Neural progenitor cell (in vitro differentiated cells): ENCODE results near the gene AUTS2. TPM values are rescaled to one million over a fixed set of nuclear protein-coding genes. Genes with fewer than 3 reads are reported as not detected.

ENCODE experiments used
- DNase-seq: peaks from one replicate; pipeline ENCODE4 v3.0.0-alpha.2; 2016; ENCODE audit warnings: low spot score
- H2AFZ ChIP-seq: fragments of 200-600 bp; sonication (generic); replicated peaks from 2 replicates; pipeline ENCODE4 v1.6.1; 2016; ENCODE audit warnings: antibody characterized with exemption
- H3F3A ChIP-seq: fragments of 200-600 bp; sonication (generic); 2 replicates; pipeline ENCODE4 v1.6.1; 2016; ENCODE audit warnings: antibody characterized with exemption, low read depth
- H3K27ac ChIP-seq: fragments of 200-600 bp; sonication (generic); 2 replicates; pipeline ENCODE4 v1.5.1; 2016; ENCODE audit warnings: mild to moderate bottlenecking
- H3K27me3 ChIP-seq: fragments of 200-600 bp; sonication (generic); 2 replicates; pipeline ENCODE4 v1.6.1; 2016; ENCODE audit warnings: mild to moderate bottlenecking, moderate library complexity
- H3K36me3 ChIP-seq: fragments of 200-600 bp; sonication (generic); 2 replicates; pipeline ENCODE4 v1.5.1; 2016
- H3K4me1 ChIP-seq: fragments of 200-600 bp; sonication (generic); 2 replicates; pipeline ENCODE4 v1.6.1; 2016; ENCODE audit warnings: mixed run types
- H3K4me2 ChIP-seq: fragments of 200-600 bp; sonication (generic); 2 replicates; pipeline ENCODE4 v1.6.1; 2016
- H3K4me3 ChIP-seq: fragments of 200-600 bp; sonication (generic); 2 replicates; pipeline ENCODE4 v1.5.1; 2016
- H3K79me2 ChIP-seq: fragments of 200-600 bp; sonication (generic); 2 replicates; pipeline ENCODE4 v1.6.1; 2016; ENCODE audit warnings: low read depth
- H3K9ac ChIP-seq: fragments of 200-600 bp; sonication (generic); 2 replicates; pipeline ENCODE4 v1.6.1; 2016
- H3K9me3 ChIP-seq: fragments of 200-600 bp; sonication (generic); 2 replicates; pipeline ENCODE4 v1.5.1; 2016; ENCODE audit warnings: low read depth
- H4K20me1 ChIP-seq: fragments of 200-600 bp; sonication (generic); 2 replicates; pipeline ENCODE4 v1.6.1; 2016; ENCODE audit warnings: low read depth
- H3K27ac Mint-ChIP-seq: 3 replicates; pipeline ENCODE4 v1.8.0; 2021; ENCODE audit warnings: mixed read lengths
- H3K27me3 Mint-ChIP-seq: 2 replicates; pipeline ENCODE4 v1.8.0; 2022; ENCODE audit warnings: low read depth, mild to moderate bottlenecking, inconsistent platforms, moderate library complexity, mixed read lengths; ENCODE audit not compliant: insufficient read depth
- H3K36me3 Mint-ChIP-seq: 3 replicates; pipeline ENCODE4 v1.8.0; 2021; ENCODE audit warnings: mixed read lengths
- H3K4me1 Mint-ChIP-seq: 3 replicates; pipeline ENCODE4 v1.8.0; 2021; ENCODE audit warnings: mixed read lengths
- H3K4me3 Mint-ChIP-seq: 3 replicates; pipeline ENCODE4 v1.8.0; 2021; ENCODE audit warnings: mild to moderate bottlenecking, moderate library complexity, mixed read lengths
- H3K9me3 Mint-ChIP-seq: 3 replicates; pipeline ENCODE4 v1.8.0; 2020; ENCODE audit warnings: mixed read lengths
- CTCF ChIP-seq: fragments of 200-600 bp; sonication (generic); IDR thresholded peaks from 2 replicates; pipeline ENCODE4 v1.5.1; 2017; ENCODE audit warnings: antibody characterized with exemption, mild to moderate bottlenecking
- EZH2 ChIP-seq: fragments of 200-600 bp; sonication (generic); IDR thresholded peaks from 2 replicates; pipeline ENCODE4 v1.6.1; 2017; ENCODE audit warnings: antibody characterized with exemption, mild to moderate bottlenecking, moderate library complexity
- EZH2phosphoT487 ChIP-seq: fragments of 200-600 bp; sonication (generic); IDR thresholded peaks from 2 replicates; pipeline ENCODE4 v1.6.1; 2017; ENCODE audit warnings: antibody characterized with exemption
- total RNA-seq: library from RNA; depleted of rRNA; stranded (reverse); fragments of >200 nt; gene quantifications from 2 replicates; pipeline ENCODE4 v1.2.3, GENCODE V29; 2015; ENCODE audit warnings: low replicate concordance

Gene AUTS2
- total RNA-seq, 1 donor from 2014 or later = 50.0 TPM

- Mint-ChIP-seq H3K27me3 (no peaks in the 10 kb centered on the region), H3K27ac (no peak overlapping the region), H3K9me3 (no peaks in the 10 kb centered on the region), H3K36me3 (no peaks in the 10 kb centered on the region), H3K4me3 (no peak overlapping the region), H3K4me1 (peaks cover 8% of the 10 kb centered on the region)
- H3F3A ChIP-seq = no peaks in the 10 kb centered on the region
- H3K79me2 ChIP-seq = no peaks in the 10 kb centered on the region
- no peaks in the 10 kb centered on the region for H3K36me3 ChIP-seq
- no peaks in the 10 kb centered on the region for H4K20me1 ChIP-seq
- no peaks in the 10 kb centered on the region for H3K9me3 ChIP-seq
- no peak overlapping the region for H2AFZ ChIP-seq
- no peak overlapping the region for H3K4me2 ChIP-seq
- no peak for DNase-seq
- H3K4me3 ChIP-seq = no peak overlapping the region
- H3K4me1 ChIP-seq = no peaks in the 10 kb centered on the region
- H3K27ac ChIP-seq = no peak overlapping the region
- H3K27me3 ChIP-seq = no peaks in the 10 kb centered on the region
- no peak overlapping the region for H3K9ac ChIP-seq
- TF ChIP-seq EZH2 = no peak
- no peak for TF ChIP-seq EZH2phosphoT487
- TF ChIP-seq CTCF = no peak
Observed at GRCh38 chr7:69845721-69846495, 247.6 kb downstream of the AUTS2 start.

- no peak overlapping the region for H3K9ac ChIP-seq
- H3K4me3 ChIP-seq = no peak overlapping the region
- H2AFZ ChIP-seq = no peak overlapping the region
- Mint-ChIP-seq H3K27me3 (no peaks in the 10 kb centered on the region), H3K4me3 (no peak overlapping the region), H3K27ac (no peak overlapping the region), H3K9me3 (no peaks in the 10 kb centered on the region), H3K36me3 (no peaks in the 10 kb centered on the region), H3K4me1 (no peaks in the 10 kb centered on the region)
- H4K20me1 ChIP-seq = no peaks in the 10 kb centered on the region
- DNase-seq = no peak
- no peaks in the 10 kb centered on the region for H3K36me3 ChIP-seq
- H3K9me3 ChIP-seq = no peaks in the 10 kb centered on the region
- no peaks in the 10 kb centered on the region for H3K79me2 ChIP-seq
- TF ChIP-seq CTCF = no peak
- no peak for TF ChIP-seq EZH2phosphoT487
- no peak for TF ChIP-seq EZH2
- H3K27ac ChIP-seq = no peak overlapping the region
- H3K27me3 ChIP-seq = no peaks in the 10 kb centered on the region
- H3K4me1 ChIP-seq = no peaks in the 10 kb centered on the region
- no peak overlapping the region for H3K4me2 ChIP-seq
- H3F3A ChIP-seq = no peaks in the 10 kb centered on the region
Observed at GRCh38 chr7:69847921-69848612, 249.8 kb downstream of the AUTS2 start.

- Histone ChIP-seq H3K79me2 (no peaks in the 10 kb centered on the region), H3K4me1 (no peaks in the 10 kb centered on the region), H3K36me3 (no peaks in the 10 kb centered on the region), H2AFZ (no peak overlapping the region), H3F3A (no peaks in the 10 kb centered on the region), H4K20me1 (no peaks in the 10 kb centered on the region), H3K4me3 (no peak overlapping the region), H3K4me2 (no peak overlapping the region), H3K9ac (no peak overlapping the region), H3K27me3 (no peaks in the 10 kb centered on the region), H3K27ac (no peak overlapping the region), H3K9me3 (no peaks in the 10 kb centered on the region)
- Mint-ChIP-seq H3K27me3 (no peaks in the 10 kb centered on the region), H3K27ac (no peak overlapping the region), H3K9me3 (no peaks in the 10 kb centered on the region), H3K4me1 (peaks cover under 1% of the 10 kb centered on the region), H3K4me3 (no peak overlapping the region), H3K36me3 (no peaks in the 10 kb centered on the region)
- no peak for DNase-seq
- TF ChIP-seq EZH2phosphoT487 = no peak
- TF ChIP-seq EZH2 = no peak
- no peak for TF ChIP-seq CTCF
Observed at GRCh38 chr7:69849268-69849667, 251.0 kb downstream of the AUTS2 start.
